ENCODE data around the gene AGPS. TPM values are rescaled to one million over a fixed set of nuclear protein-coding genes. Genes with fewer than 3 reads are reported as not detected.

Gene AGPS
- total and polyA plus RNA-seq, 4 donors = 6.3 to 46.9 (median 18.3) TPM

DNA sequence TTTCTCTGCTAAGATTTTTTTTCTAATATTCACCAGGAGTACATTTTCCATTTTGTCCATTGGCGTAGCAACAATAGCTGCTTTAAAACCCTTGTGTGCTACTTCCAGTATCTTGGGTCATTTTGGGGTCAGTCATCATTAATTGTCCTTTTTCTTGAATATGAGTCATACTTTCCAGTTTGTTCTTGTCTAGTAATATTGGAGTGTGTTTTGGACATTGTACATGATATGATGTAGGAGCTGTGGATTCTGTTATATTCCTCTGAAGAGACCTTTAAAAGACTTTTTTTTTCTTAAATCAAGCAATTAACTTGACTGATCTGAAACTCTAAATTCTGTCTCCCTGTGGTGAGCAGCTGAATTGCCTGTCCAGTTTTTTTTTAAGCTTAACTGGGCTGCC, 40.8 kb downstream of the AGPS start:
- TF ChIP-seq HNF4G (IDR thresholded peaks at IDR 0.05) (no peak), JUND (IDR thresholded peaks at IDR 0.05) (peak in 1 of 2 donors; percentile 20)
- no peaks in the 10 kb centered on the region for H3K27me3 ChIP-seq (ENCODE audit: control insufficient read depth in 4 of 4, insufficient read depth in 4 of 4, low read length in 3 of 4)
- peaks cover 4 to 12% (median 8%) of the 10 kb centered on the region in 4 donors for H3K9me3 ChIP-seq (ENCODE audit: control insufficient read depth in 4 of 4, low read length in 3 of 4)
- H3K4me1 ChIP-seq (ENCODE audit: control insufficient read depth in 4 of 4, insufficient read depth in 4 of 4, low read length in 3 of 4) = no peaks in the 10 kb centered on the region
- WGBS = 100% methylated on average over 1 of the region's 1 CpG
- peaks cover 0 to 15% (median 8%) of the 10 kb centered on the region in 4 donors for H3K36me3 ChIP-seq (ENCODE audit: control insufficient read depth in 4 of 4, insufficient read depth in 3 of 4, low read depth in 1 of 4, low read length in 3 of 4)
- H3K4me3 ChIP-seq (ENCODE audit: low read depth in 1 of 3, low read length in 3 of 3) = no peak overlapping the region
- H3K9ac ChIP-seq (ENCODE audit: low read depth in 1 of 2, low read length in 2 of 2) = no peak overlapping the region
- no peak for DNase-seq (ENCODE audit: low spot score)
- H3K27ac ChIP-seq (ENCODE audit: low read depth in 1 of 2, low read length in 2 of 2) = no peak overlapping the region

DNA sequence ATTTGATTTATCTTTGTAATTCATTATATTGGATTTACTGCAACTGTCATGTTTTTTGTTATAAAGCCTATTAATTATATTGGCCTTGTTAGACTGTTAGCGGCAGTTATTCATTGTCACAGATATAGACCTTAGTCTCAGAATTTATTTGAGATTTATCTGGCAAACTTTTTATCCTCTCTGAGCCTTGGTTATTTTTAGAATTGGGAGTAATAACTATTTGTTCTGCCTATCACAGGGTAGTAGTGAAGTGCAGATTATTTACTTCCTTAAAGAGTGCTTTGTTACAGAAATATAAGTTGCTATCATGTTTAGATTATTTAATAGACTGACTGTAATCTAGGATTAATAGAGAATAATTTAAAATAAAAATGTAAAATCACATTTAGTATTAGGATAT, 41.9 kb downstream of the AGPS start:
- H3K36me3 ChIP-seq (ENCODE audit: control insufficient read depth in 4 of 4, insufficient read depth in 3 of 4, low read depth in 1 of 4, low read length in 3 of 4) = peaks cover 0 to 15% (median 8%) of the 10 kb centered on the region in 4 donors
- WGBS = 97% methylated on average over 1 of the region's 1 CpG
- no peak overlapping the region for H3K4me3 ChIP-seq (ENCODE audit: low read depth in 1 of 3, low read length in 3 of 3)
- H3K9ac ChIP-seq (ENCODE audit: low read depth in 1 of 2, low read length in 2 of 2) = no peak overlapping the region
- no peak overlapping the region for H3K27ac ChIP-seq (ENCODE audit: low read depth in 1 of 2, low read length in 2 of 2)
- TF ChIP-seq HNF4G (IDR thresholded peaks at IDR 0.05) (no peak), ATF3 (IDR thresholded peaks at IDR 0.05) (no peak), RAD21 (IDR thresholded peaks at IDR 0.05) (no peak), JUND (IDR thresholded peaks at IDR 0.05) (no peak), FOXA2 (IDR thresholded peaks at IDR 0.05) (no peak), HNF4A (conservative IDR thresholded peaks at IDR 0.05) (no peak), SP1 (IDR thresholded peaks at IDR 0.05) (no peak)
- no peak for DNase-seq (ENCODE audit: low spot score)
- no peaks in the 10 kb centered on the region for H3K27me3 ChIP-seq (ENCODE audit: control insufficient read depth in 4 of 4, insufficient read depth in 4 of 4, low read length in 3 of 4)
- H3K4me1 ChIP-seq (ENCODE audit: control insufficient read depth in 4 of 4, insufficient read depth in 4 of 4, low read length in 3 of 4) = no peaks in the 10 kb centered on the region
- peaks cover 4 to 12% (median 8%) of the 10 kb centered on the region in 4 donors for H3K9me3 ChIP-seq (ENCODE audit: control insufficient read depth in 4 of 4, low read length in 3 of 4)

DNA sequence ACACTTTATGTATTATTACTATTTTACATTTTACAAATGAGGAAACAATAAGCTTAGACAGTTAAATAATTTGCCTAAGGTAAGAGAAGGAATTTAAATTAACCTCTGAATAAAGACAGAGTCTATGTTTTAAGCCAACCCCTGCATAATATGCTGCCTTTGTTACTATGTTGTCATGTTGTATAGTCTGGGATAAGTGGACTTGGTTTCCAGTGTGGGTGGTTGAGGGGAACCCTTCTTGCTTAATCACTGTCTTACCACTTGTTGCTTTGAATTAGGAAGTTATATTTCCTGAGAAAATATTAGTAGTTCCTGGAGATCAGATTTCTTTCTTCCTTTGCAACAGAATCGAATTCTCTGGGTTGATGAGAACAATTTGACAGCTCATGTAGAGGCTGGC, 52.6 kb downstream of the AGPS start:
- Histone ChIP-seq H3K9me3 (ENCODE audit: control insufficient read depth in 4 of 4, low read length in 3 of 4) (no peaks in the 10 kb centered on the region), H3K4me3 (ENCODE audit: low read depth in 1 of 3, low read length in 3 of 3) (no peak overlapping the region), H3K27ac (ENCODE audit: low read depth in 1 of 2, low read length in 2 of 2) (no peak overlapping the region), H3K27me3 (ENCODE audit: control insufficient read depth in 4 of 4, insufficient read depth in 4 of 4, low read length in 3 of 4) (no peaks in the 10 kb centered on the region), H3K4me1 (ENCODE audit: control insufficient read depth in 4 of 4, insufficient read depth in 4 of 4, low read length in 3 of 4) (no peaks in the 10 kb centered on the region), H3K9ac (ENCODE audit: low read depth in 1 of 2, low read length in 2 of 2) (no peak overlapping the region), H3K36me3 (ENCODE audit: control insufficient read depth in 4 of 4, insufficient read depth in 3 of 4, low read depth in 1 of 4, low read length in 3 of 4) (peaks cover 0 to 9% (median 8%) of the 10 kb centered on the region in 4 donors)
- DNase-seq (ENCODE audit: low spot score) = no peak
- WGBS = 77% methylated on average over 1 of the region's 1 CpG
- TF ChIP-seq TAF1 (conservative IDR thresholded peaks at IDR 0.05) = no peak
- no peak for TF ChIP-seq YY1 (IDR thresholded peaks at IDR 0.05)
- TF ChIP-seq ZBTB33 (IDR thresholded peaks at IDR 0.05) = no peak
- TF ChIP-seq NR2F2 (IDR thresholded peaks at IDR 0.05) = no peak
- no peak for TF ChIP-seq HNF4G (IDR thresholded peaks at IDR 0.05)
- TF ChIP-seq RAD21 (IDR thresholded peaks at IDR 0.05) = no peak
- no peak for TF ChIP-seq ATF3 (IDR thresholded peaks at IDR 0.05)
- TF ChIP-seq FOXA1 (IDR thresholded peaks at IDR 0.05) = no peak

DNA sequence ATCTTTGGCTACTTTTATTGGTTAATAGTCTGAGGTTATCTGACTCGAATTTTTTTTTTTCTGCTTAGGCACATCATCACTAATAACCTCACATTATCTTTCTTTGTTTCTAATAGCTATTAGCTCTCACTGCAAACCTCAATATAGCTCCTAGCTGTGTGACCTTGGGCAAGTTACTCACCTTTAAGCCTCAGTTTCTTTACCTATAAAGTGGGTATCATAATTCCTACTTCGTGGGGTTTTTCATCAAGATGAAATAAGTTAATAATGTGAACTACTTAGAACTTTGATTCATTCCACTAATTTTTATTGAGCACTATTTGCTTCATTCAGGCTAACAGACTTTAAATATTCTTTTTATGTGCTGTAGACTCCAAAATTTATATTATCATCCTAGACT, 55.5 kb downstream of the AGPS start:
- no peaks in the 10 kb centered on the region for H3K4me1 ChIP-seq (ENCODE audit: control insufficient read depth in 4 of 4, insufficient read depth in 4 of 4, low read length in 3 of 4)
- no peaks in the 10 kb centered on the region for H3K9me3 ChIP-seq (ENCODE audit: control insufficient read depth in 4 of 4, low read length in 3 of 4)
- H3K9ac ChIP-seq (ENCODE audit: low read depth in 1 of 2, low read length in 2 of 2) = no peak overlapping the region
- 93% methylated on average over 2 of the region's 2 CpGs for WGBS
- H3K36me3 ChIP-seq (ENCODE audit: control insufficient read depth in 4 of 4, insufficient read depth in 3 of 4, low read depth in 1 of 4, low read length in 3 of 4) = peaks cover 0 to 9% (median 6%) of the 10 kb centered on the region in 4 donors
- DNase-seq (ENCODE audit: low spot score) = no peak
- H3K27me3 ChIP-seq (ENCODE audit: control insufficient read depth in 4 of 4, insufficient read depth in 4 of 4, low read length in 3 of 4) = no peaks in the 10 kb centered on the region
- no peak for TF ChIP-seq ATF3 (IDR thresholded peaks at IDR 0.05)
- no peak for TF ChIP-seq YY1 (IDR thresholded peaks at IDR 0.05)
- no peak for TF ChIP-seq MAX (IDR thresholded peaks at IDR 0.05)
- TF ChIP-seq SP1 (IDR thresholded peaks at IDR 0.05) = no peak
- TF ChIP-seq, protein P1, sequence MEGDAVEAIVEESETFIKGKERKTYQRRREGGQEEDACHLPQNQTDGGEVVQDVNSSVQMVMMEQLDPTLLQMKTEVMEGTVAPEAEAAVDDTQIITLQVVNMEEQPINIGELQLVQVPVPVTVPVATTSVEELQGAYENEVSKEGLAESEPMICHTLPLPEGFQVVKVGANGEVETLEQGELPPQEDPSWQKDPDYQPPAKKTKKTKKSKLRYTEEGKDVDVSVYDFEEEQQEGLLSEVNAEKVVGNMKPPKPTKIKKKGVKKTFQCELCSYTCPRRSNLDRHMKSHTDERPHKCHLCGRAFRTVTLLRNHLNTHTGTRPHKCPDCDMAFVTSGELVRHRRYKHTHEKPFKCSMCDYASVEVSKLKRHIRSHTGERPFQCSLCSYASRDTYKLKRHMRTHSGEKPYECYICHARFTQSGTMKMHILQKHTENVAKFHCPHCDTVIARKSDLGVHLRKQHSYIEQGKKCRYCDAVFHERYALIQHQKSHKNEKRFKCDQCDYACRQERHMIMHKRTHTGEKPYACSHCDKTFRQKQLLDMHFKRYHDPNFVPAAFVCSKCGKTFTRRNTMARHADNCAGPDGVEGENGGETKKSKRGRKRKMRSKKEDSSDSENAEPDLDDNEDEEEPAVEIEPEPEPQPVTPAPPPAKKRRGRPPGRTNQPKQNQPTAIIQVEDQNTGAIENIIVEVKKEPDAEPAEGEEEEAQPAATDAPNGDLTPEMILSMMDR (IDR thresholded peaks at IDR 0.05; ENCODE audit: low read depth, low read length, missing input control) = no peak
- TF ChIP-seq, protein P2, sequence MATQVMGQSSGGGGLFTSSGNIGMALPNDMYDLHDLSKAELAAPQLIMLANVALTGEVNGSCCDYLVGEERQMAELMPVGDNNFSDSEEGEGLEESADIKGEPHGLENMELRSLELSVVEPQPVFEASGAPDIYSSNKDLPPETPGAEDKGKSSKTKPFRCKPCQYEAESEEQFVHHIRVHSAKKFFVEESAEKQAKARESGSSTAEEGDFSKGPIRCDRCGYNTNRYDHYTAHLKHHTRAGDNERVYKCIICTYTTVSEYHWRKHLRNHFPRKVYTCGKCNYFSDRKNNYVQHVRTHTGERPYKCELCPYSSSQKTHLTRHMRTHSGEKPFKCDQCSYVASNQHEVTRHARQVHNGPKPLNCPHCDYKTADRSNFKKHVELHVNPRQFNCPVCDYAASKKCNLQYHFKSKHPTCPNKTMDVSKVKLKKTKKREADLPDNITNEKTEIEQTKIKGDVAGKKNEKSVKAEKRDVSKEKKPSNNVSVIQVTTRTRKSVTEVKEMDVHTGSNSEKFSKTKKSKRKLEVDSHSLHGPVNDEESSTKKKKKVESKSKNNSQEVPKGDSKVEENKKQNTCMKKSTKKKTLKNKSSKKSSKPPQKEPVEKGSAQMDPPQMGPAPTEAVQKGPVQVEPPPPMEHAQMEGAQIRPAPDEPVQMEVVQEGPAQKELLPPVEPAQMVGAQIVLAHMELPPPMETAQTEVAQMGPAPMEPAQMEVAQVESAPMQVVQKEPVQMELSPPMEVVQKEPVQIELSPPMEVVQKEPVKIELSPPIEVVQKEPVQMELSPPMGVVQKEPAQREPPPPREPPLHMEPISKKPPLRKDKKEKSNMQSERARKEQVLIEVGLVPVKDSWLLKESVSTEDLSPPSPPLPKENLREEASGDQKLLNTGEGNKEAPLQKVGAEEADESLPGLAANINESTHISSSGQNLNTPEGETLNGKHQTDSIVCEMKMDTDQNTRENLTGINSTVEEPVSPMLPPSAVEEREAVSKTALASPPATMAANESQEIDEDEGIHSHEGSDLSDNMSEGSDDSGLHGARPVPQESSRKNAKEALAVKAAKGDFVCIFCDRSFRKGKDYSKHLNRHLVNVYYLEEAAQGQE (IDR thresholded peaks at IDR 0.05) = no peak
- no peak overlapping the region for H3K27ac ChIP-seq (ENCODE audit: low read depth in 1 of 2, low read length in 2 of 2)
- H3K4me3 ChIP-seq (ENCODE audit: low read depth in 1 of 3, low read length in 3 of 3) = no peak overlapping the region
